ENCODE results near the gene FRA10AC1. TPM values are rescaled to one million over a fixed set of nuclear protein-coding genes. Genes with fewer than 3 reads are reported as not detected.

The FRA10AC1 gene
- total RNA-seq, 1 experiment from 2014 or later, result 10.4 TPM

GRCh38 chr10:93723153-93723552, 20.8 kb upstream of the FRA10AC1 start:
- CTCF ChIA-PET, result no interaction called here

GRCh38 chr10:93722550-93722949, 20.2 kb upstream of the FRA10AC1 start:
- BruUV-seq (replicated peaks), result no TSS peak
- H3K9me2 ChIP-seq (ENCODE audit: insufficient read depth), result no peaks in the 10 kb centered on the region
- H2AFZ ChIP-seq, result no peak overlapping the region
- no peaks in the 10 kb centered on the region for H3F3A ChIP-seq (ENCODE audit: insufficient read depth, low read depth)
- H4K20me1 ChIP-seq (ENCODE audit: insufficient read depth), result no peaks in the 10 kb centered on the region
- H3K36me3 ChIP-seq (ENCODE audit: low read depth), result no peaks in the 10 kb centered on the region
- ChIA-PET CTCF (interaction anchor here (0.6 kb wide), 1 partner anchor 20 kb away, joined by 6 read pairs; no protein-coding TSS in a partner anchor), POLR2A (ENCODE audit: unreplicated experiment) (no interaction called here)
- no peaks in the 10 kb centered on the region for H3K9me3 ChIP-seq (ENCODE audit: insufficient read depth, low read depth)
- no peaks in the 10 kb centered on the region for H3K27me3 ChIP-seq (ENCODE audit: insufficient read depth, low read depth)
- peak in 1 of 2 experiments; percentile 55 for DNase-seq
- TF ChIP-seq EZH2 (IDR thresholded peaks at IDR 0.05; ENCODE audit: low read depth), result no peak
- TF ChIP-seq CTCF (conservative IDR thresholded peaks at IDR 0.05), result no peak
- H3K27ac ChIP-seq, result no peak overlapping the region
- H3K4me1 ChIP-seq (replicated peaks; ENCODE audit: insufficient read depth), result peaks cover 4% of the 10 kb centered on the region; the same call in 1 of the 2 replicates
- intact Hi-C loops (cut with micrococcal nuclease; ENCODE audit: unreplicated experiment), result no loop called here
- H3K4me2 ChIP-seq, result no peak overlapping the region
- H3K4me3 ChIP-seq, result no peak overlapping the region
- no peaks in the 10 kb centered on the region for H3K79me2 ChIP-seq (ENCODE audit: low read depth)

More at GRCh38 chr10:93723153-93723552, 20.8 kb upstream of the FRA10AC1 start:
- Histone ChIP-seq H3K9me3 (ENCODE audit: insufficient read depth, low read depth) (no peaks in the 10 kb centered on the region), H3K4me3 (no peak overlapping the region), H3F3A (ENCODE audit: insufficient read depth, low read depth) (no peaks in the 10 kb centered on the region), H2AFZ (no peak overlapping the region), H3K4me2 (no peak overlapping the region), H3K4me1 (replicated peaks; ENCODE audit: insufficient read depth) (peaks cover 4% of the 10 kb centered on the region; the same call in 1 of the 2 replicates), H3K27ac (no peak overlapping the region), H3K9me2 (ENCODE audit: insufficient read depth) (no peaks in the 10 kb centered on the region), H3K36me3 (ENCODE audit: low read depth) (no peaks in the 10 kb centered on the region), H3K79me2 (ENCODE audit: low read depth) (no peaks in the 10 kb centered on the region), H4K20me1 (ENCODE audit: insufficient read depth) (no peaks in the 10 kb centered on the region), H3K27me3 (ENCODE audit: insufficient read depth, low read depth) (no peaks in the 10 kb centered on the region)
- POLR2A ChIA-PET (ENCODE audit: unreplicated experiment), result no interaction called here
- no TSS peak for BruUV-seq (replicated peaks)
- DNase-seq, result no peak
- intact Hi-C loops (cut with micrococcal nuclease; ENCODE audit: unreplicated experiment), result no loop called here
- TF ChIP-seq EZH2 (IDR thresholded peaks at IDR 0.05; ENCODE audit: low read depth) (no peak), CTCF (conservative IDR thresholded peaks at IDR 0.05) (no peak)

GRCh38 chr10:93719901-93720300, 17.5 kb upstream of the FRA10AC1 start:
- H3K79me2 ChIP-seq (ENCODE audit: low read depth), result no peaks in the 10 kb centered on the region
- no peak for TF ChIP-seq CTCF (conservative IDR thresholded peaks at IDR 0.05)
- POLR2A ChIA-PET (ENCODE audit: unreplicated experiment), result no interaction called here

More at GRCh38 chr10:93719901-93720300, 17.5 kb upstream of the FRA10AC1 start:
- Histone ChIP-seq H3F3A (ENCODE audit: insufficient read depth, low read depth) (no peaks in the 10 kb centered on the region), H4K20me1 (ENCODE audit: insufficient read depth) (no peaks in the 10 kb centered on the region), H2AFZ (no peak overlapping the region), H3K36me3 (ENCODE audit: low read depth) (no peaks in the 10 kb centered on the region), H3K9me2 (ENCODE audit: insufficient read depth) (no peaks in the 10 kb centered on the region), H3K9me3 (ENCODE audit: insufficient read depth, low read depth) (no peaks in the 10 kb centered on the region), H3K4me3 (no peak overlapping the region), H3K27me3 (ENCODE audit: insufficient read depth, low read depth) (no peaks in the 10 kb centered on the region), H3K27ac (no peak overlapping the region), H3K4me1 (replicated peaks; ENCODE audit: insufficient read depth) (peaks cover 4% of the 10 kb centered on the region; the same call in 1 of the 2 replicates), H3K4me2 (no peak overlapping the region)
- DNase-seq, result no peak
- no TSS peak for BruUV-seq (replicated peaks)
- CTCF ChIA-PET, result no interaction called here
- intact Hi-C loops (cut with micrococcal nuclease; ENCODE audit: unreplicated experiment), result no loop called here

Measured in PC-9 (cell line).